ENCODE data around the gene TXNL4A. TPM values are rescaled to one million over a fixed set of nuclear protein-coding genes. Genes with fewer than 3 reads are reported as not detected.

TXNL4A gene
- total RNA-seq, 1 experiment from 2014 or later, result 178 TPM

- H2AFZ ChIP-seq (ENCODE audit: low read depth, low read length, poor library complexity, severe bottlenecking), result no peak overlapping the region
- H3K9me2 ChIP-seq (ENCODE audit: insufficient read depth), result no peaks in the 10 kb centered on the region
- no peaks in the 10 kb centered on the region for H3K79me2 ChIP-seq (ENCODE audit: insufficient read depth, low read length)
- H3K4me1 ChIP-seq (ENCODE audit: control insufficient read depth in 1 of 2, insufficient read depth in 2 of 2, low read length in 2 of 2), result peaks cover 3 to 4% of the 10 kb centered on the region in 2 experiments
- TF ChIP-seq RAD21 (IDR thresholded peaks at IDR 0.05; ENCODE audit: low read depth), result no peak
- no peak for TF ChIP-seq EGR1 (IDR thresholded peaks at IDR 0.05; ENCODE audit: low read depth)
- TF ChIP-seq SRF (IDR thresholded peaks at IDR 0.05; ENCODE audit: low read depth), result no peak
- no peak for TF ChIP-seq ELF1 (IDR thresholded peaks at IDR 0.05; ENCODE audit: borderline replicate concordance, low read depth)
- TF ChIP-seq SIN3A (IDR thresholded peaks at IDR 0.05; ENCODE audit: low read depth), result no peak
- TF ChIP-seq FOSL1 (IDR thresholded peaks at IDR 0.05; ENCODE audit: low read depth), result no peak
- TF ChIP-seq ZNF274 (IDR thresholded peaks at IDR 0.05; ENCODE audit: low read depth, low read length), result no peak
- TF ChIP-seq SP1 (IDR thresholded peaks at IDR 0.05; ENCODE audit: low read depth), result no peak
- TF ChIP-seq, protein P1, sequence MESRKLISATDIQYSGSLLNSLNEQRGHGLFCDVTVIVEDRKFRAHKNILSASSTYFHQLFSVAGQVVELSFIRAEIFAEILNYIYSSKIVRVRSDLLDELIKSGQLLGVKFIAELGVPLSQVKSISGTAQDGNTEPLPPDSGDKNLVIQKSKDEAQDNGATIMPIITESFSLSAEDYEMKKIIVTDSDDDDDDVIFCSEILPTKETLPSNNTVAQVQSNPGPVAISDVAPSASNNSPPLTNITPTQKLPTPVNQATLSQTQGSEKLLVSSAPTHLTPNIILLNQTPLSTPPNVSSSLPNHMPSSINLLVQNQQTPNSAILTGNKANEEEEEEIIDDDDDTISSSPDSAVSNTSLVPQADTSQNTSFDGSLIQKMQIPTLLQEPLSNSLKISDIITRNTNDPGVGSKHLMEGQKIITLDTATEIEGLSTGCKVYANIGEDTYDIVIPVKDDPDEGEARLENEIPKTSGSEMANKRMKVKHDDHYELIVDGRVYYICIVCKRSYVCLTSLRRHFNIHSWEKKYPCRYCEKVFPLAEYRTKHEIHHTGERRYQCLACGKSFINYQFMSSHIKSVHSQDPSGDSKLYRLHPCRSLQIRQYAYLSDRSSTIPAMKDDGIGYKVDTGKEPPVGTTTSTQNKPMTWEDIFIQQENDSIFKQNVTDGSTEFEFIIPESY (IDR thresholded peaks at IDR 0.05; ENCODE audit: extremely low read depth, insufficient replicate concordance, low read length), result no peak
- no peak for TF ChIP-seq POLR2A (IDR thresholded peaks at IDR 0.05; ENCODE audit: borderline replicate concordance, extremely low read depth, insufficient read depth, insufficient read length)
- TF ChIP-seq YY1 (IDR thresholded peaks at IDR 0.05; ENCODE audit: extremely low read depth, insufficient replicate concordance, low read depth, low read length), result no peak
- no peak for TF ChIP-seq CTCF (IDR thresholded peaks at IDR 0.05 in 2 of 3, conservative IDR thresholded peaks at IDR 0.05 in 1 of 3; ENCODE audit: borderline replicate concordance in 1 of 3, insufficient read depth in 1 of 3, low read depth in 2 of 3, low read length in 2 of 3)
- H4K20me1 ChIP-seq (ENCODE audit: insufficient read depth), result no peaks in the 10 kb centered on the region
- H3K4me3 ChIP-seq (replicated peaks in 1 of 2; ENCODE audit: low read depth in 1 of 2, low read length in 2 of 2), result no peak overlapping the region
- H3K27me3 ChIP-seq (ENCODE audit: insufficient read depth, low read length), result no peaks in the 10 kb centered on the region
- ChIA-PET CTCF (no interaction called here), POLR2A (no interaction called here), RAD21 (ENCODE audit: low non-redundant PET in 1 of 2, low total read pairs in 2 of 2, uncharacterized antibody in 2 of 2, unreplicated experiment in 2 of 2) (no interaction called here)
- DNase-seq (ENCODE audit: low read depth, low spot score), result no peak
- H3K27ac ChIP-seq (ENCODE audit: low read depth, low read length), result no peak overlapping the region
- H3K4me2 ChIP-seq (ENCODE audit: low read length), result no peak overlapping the region
- no peak overlapping the region for H3K9ac ChIP-seq (ENCODE audit: low read length)
- H3K9me3 ChIP-seq (ENCODE audit: control insufficient read depth in 1 of 2, insufficient read depth in 1 of 2, low read depth in 1 of 2, low read length in 2 of 2), result 0 out of 4 replicates have a peak, but pooled peaks cover 0 to 3% of the 10 kb centered on the region in 2 experiments
- intact Hi-C loops (cut with micrococcal nuclease), result no loop called here
- no peaks in the 10 kb centered on the region for H3K36me3 ChIP-seq (ENCODE audit: control insufficient read depth in 1 of 2, insufficient read depth in 2 of 2, low read length in 2 of 2)
- no peak for ATAC-seq
- no TSS peak for BruUV-seq (replicated peaks)
Measured at GRCh38 chr18:80004600-80005342, 16.4 kb upstream of the TXNL4A start.
